Measurements from ENCODE around the gene SLC22A23.
A peak's percentile ranks its signal among the peaks of the same experiment; 100 is the strongest.

The SLC22A23 gene

GRCh38 chr6:3230900-3231246 lies 226.0 kb downstream of the SLC22A23 start:
- TF ChIP-seq REST (IDR thresholded peaks at IDR 0.05; ENCODE audit: low read depth) (no peak), CREB1 (IDR thresholded peaks at IDR 0.05; ENCODE audit: low read depth) (no peak), CEBPB (IDR thresholded peaks at IDR 0.05) (no peak), NFIC (IDR thresholded peaks at IDR 0.05) (no peak), USF1 (IDR thresholded peaks at IDR 0.05) (no peak), YY1 (IDR thresholded peaks at IDR 0.05; ENCODE audit: low read depth) (no peak)

- TF ChIP-seq USF1 (IDR thresholded peaks at IDR 0.05), result no peak
- no peak for TF ChIP-seq MAX (IDR thresholded peaks at IDR 0.05)
- no peak for TF ChIP-seq EGR1 (IDR thresholded peaks at IDR 0.05)
- no peak for TF ChIP-seq TEAD4 (IDR thresholded peaks at IDR 0.05)
- no peak for TF ChIP-seq TCF12 (IDR thresholded peaks at IDR 0.05; ENCODE audit: low read depth)
- TF ChIP-seq REST (IDR thresholded peaks at IDR 0.05; ENCODE audit: low read depth), result no peak
- TF ChIP-seq CEBPB (IDR thresholded peaks at IDR 0.05), result no peak
Measured at GRCh38 chr6:3230256-3230882, 226.5 kb downstream of the SLC22A23 start.

- no peak for TF ChIP-seq YY1 (IDR thresholded peaks at IDR 0.05; ENCODE audit: low read depth)
- no peak for TF ChIP-seq CEBPB (IDR thresholded peaks at IDR 0.05)
- no peak for TF ChIP-seq CREB1 (IDR thresholded peaks at IDR 0.05; ENCODE audit: low read depth)
- TF ChIP-seq NFIC (IDR thresholded peaks at IDR 0.05), result no peak
- TF ChIP-seq MAX (IDR thresholded peaks at IDR 0.05), result no peak
- TF ChIP-seq EGR1 (IDR thresholded peaks at IDR 0.05), result no peak
- TF ChIP-seq USF1 (IDR thresholded peaks at IDR 0.05), result no peak
- no peak for TF ChIP-seq ZBTB7A (IDR thresholded peaks at IDR 0.05; ENCODE audit: low read depth)
- no peak for TF ChIP-seq FOXM1 (IDR thresholded peaks at IDR 0.05; ENCODE audit: borderline replicate concordance, low read depth)
- TF ChIP-seq EP300 (IDR thresholded peaks at IDR 0.05; ENCODE audit: borderline replicate concordance), result no peak
- no peak for TF ChIP-seq TEAD4 (IDR thresholded peaks at IDR 0.05)
- TF ChIP-seq RAD21 (IDR thresholded peaks at IDR 0.05; ENCODE audit: low read depth), result no peak
- TF ChIP-seq TCF12 (IDR thresholded peaks at IDR 0.05; ENCODE audit: low read depth), result no peak
- no peak for TF ChIP-seq TAF1 (IDR thresholded peaks at IDR 0.05; ENCODE audit: low read depth)
- TF ChIP-seq REST (IDR thresholded peaks at IDR 0.05; ENCODE audit: low read depth), result no peak
Measured at GRCh38 chr6:3229566-3230178, 227.2 kb downstream of the SLC22A23 start.

- TF ChIP-seq ZBTB7A (IDR thresholded peaks at IDR 0.05; ENCODE audit: low read depth) (peak; percentile 32; the same call in 1 of the 2 replicates), NFIC (IDR thresholded peaks at IDR 0.05) (no peak), MAX (IDR thresholded peaks at IDR 0.05) (0 out of 2 replicates have a peak, but pooled peaks have one; percentile 27), RAD21 (IDR thresholded peaks at IDR 0.05; ENCODE audit: low read depth) (no peak), CREB1 (IDR thresholded peaks at IDR 0.05; ENCODE audit: low read depth) (no peak), EGR1 (IDR thresholded peaks at IDR 0.05) (no peak)
Measured at GRCh38 chr6:3228771-3229565, 227.9 kb downstream of the SLC22A23 start.
